Stimulated activated effector memory CD8-positive, alpha-beta T cell treated with anti-CD3 and anti-CD28 coated beads, Interleukin-12 subunit alpha, Interleukin-12 subunit beta, amount 100 ng/mL, for 72 hours (primary cell): Measurements from ENCODE around the gene PTPRM.

Experiments
- ATAC-seq: fragments of 150-1000 bp; cut with Tn5 transposase; 2 replicates; pipeline ENCODE4 v1.10.0; 2021
- DNase-seq, 2 donors: peaks; one replicate each; pipeline ENCODE4 v3.0.0; 2021 to 2022; ENCODE audit warnings: low spot score in 2 of 2
- H3K27ac Mint-ChIP-seq: one replicate; pipeline ENCODE4 v1.8.0; 2022; ENCODE audit warnings: mild to moderate bottlenecking, mixed read lengths
- H3K36me3 Mint-ChIP-seq: one replicate; pipeline ENCODE4 v1.8.0; 2022; ENCODE audit warnings: mild to moderate bottlenecking, mixed read lengths
- H3K4me1 Mint-ChIP-seq: one replicate; pipeline ENCODE4 v1.8.0; 2022; ENCODE audit warnings: mixed read lengths
- H3K4me3 Mint-ChIP-seq: one replicate; pipeline ENCODE4 v1.8.0; 2022; ENCODE audit warnings: mild to moderate bottlenecking, mixed read lengths
- H3K9me3 Mint-ChIP-seq: one replicate; pipeline ENCODE4 v1.8.0; 2022; ENCODE audit warnings: mixed read lengths

PTPRM gene

DNA sequence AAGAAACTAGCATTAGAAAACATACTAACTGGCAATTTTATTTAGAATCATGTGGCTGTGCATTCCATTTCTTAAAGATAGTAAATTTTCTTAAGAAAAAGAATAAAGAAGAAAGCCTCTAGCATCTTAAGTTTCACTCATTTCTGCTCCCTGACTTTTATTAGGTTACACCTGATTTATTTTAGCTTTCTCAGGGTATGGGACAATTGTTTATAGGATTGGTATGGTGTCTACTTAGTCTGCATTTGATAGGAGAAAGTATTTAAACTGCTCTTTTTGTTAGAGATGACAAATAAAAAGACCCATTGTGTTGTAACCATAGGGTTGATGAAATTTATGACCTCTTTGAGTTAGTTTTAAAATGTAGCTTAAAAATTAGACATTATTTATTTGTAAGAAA lies 115.2 kb downstream of the PTPRM start:
- H3K27ac Mint-ChIP-seq: no peak overlapping the region
- no peak for DNase-seq
- H3K9me3 Mint-ChIP-seq: no peaks in the 10 kb centered on the region
- no peak overlapping the region for H3K4me3 Mint-ChIP-seq
- H3K4me1 Mint-ChIP-seq: no peaks in the 10 kb centered on the region
- no peaks in the 10 kb centered on the region for H3K36me3 Mint-ChIP-seq
- ATAC-seq: no peak

- Mint-ChIP-seq H3K4me3 (no peak overlapping the region), H3K9me3 (no peaks in the 10 kb centered on the region), H3K36me3 (no peaks in the 10 kb centered on the region), H3K4me1 (no peaks in the 10 kb centered on the region), H3K27ac (no peak overlapping the region)
- DNase-seq (no peak), ATAC-seq (no peak)
Observed at GRCh38 chr18:7683753-7684152, 116.6 kb downstream of the PTPRM start.

DNA sequence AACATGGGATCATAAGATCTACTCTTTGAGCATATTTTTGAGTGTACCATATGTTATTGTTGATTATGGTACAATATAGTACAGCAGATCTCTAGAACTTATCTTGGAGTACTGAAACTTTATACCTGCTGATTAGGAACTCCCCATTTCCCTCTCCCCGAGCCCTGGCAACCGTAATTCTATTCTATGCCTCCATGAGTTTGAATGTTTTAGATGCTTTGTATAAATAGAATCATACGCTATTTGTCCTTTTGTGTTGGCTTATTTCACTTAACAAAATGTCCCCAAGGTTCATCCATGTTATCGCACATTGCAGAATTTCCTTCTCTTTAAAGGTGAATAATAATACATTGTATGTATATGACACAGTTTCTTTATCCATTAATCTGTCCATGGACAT lies 117.2 kb downstream of the PTPRM start:
- no peak for ATAC-seq
- no peaks in the 10 kb centered on the region for H3K4me1 Mint-ChIP-seq
- no peak for DNase-seq
- no peak overlapping the region for H3K27ac Mint-ChIP-seq
- no peak overlapping the region for H3K4me3 Mint-ChIP-seq
- no peaks in the 10 kb centered on the region for H3K9me3 Mint-ChIP-seq
- no peaks in the 10 kb centered on the region for H3K36me3 Mint-ChIP-seq

GRCh38 chr18:7684966-7685365 lies 117.8 kb downstream of the PTPRM start:
- no peak for ATAC-seq
- DNase-seq: no peak
- H3K4me1 Mint-ChIP-seq: no peaks in the 10 kb centered on the region
- no peaks in the 10 kb centered on the region for H3K36me3 Mint-ChIP-seq
- no peak overlapping the region for H3K4me3 Mint-ChIP-seq
- H3K27ac Mint-ChIP-seq: no peak overlapping the region
- H3K9me3 Mint-ChIP-seq: no peaks in the 10 kb centered on the region

DNA sequence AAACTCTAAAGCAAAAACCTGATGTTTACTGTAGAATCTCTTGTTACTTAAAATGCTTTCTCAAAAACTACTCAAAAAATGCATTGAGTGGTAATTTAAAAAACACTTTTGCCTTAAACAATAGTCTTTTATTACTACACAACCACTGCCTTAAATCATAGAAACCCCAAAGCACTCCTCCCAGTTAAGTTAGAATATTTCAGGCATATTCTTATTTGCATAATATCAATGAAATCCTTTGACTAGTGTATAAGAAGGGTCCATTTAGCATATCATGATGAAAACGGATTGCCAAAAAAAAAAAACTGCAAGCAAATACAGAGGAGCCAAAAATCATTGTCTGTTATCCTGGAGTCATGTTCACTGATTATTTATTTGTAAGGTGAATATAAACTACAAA lies 119.2 kb downstream of the PTPRM start:
- Mint-ChIP-seq H3K27ac (no peak overlapping the region), H3K9me3 (no peaks in the 10 kb centered on the region), H3K4me1 (no peaks in the 10 kb centered on the region), H3K36me3 (no peaks in the 10 kb centered on the region), H3K4me3 (no peak overlapping the region)
- ATAC-seq (no peak), DNase-seq (no peak)

GRCh38 chr18:7688580-7688979 lies 121.5 kb downstream of the PTPRM start:
- Mint-ChIP-seq H3K9me3 (no peaks in the 10 kb centered on the region), H3K4me1 (no peaks in the 10 kb centered on the region), H3K36me3 (no peaks in the 10 kb centered on the region), H3K27ac (no peak overlapping the region), H3K4me3 (no peak overlapping the region)
- ATAC-seq (no peak), DNase-seq (no peak)

- ATAC-seq: no peak
- no peak overlapping the region for H3K4me3 Mint-ChIP-seq
- H3K9me3 Mint-ChIP-seq: no peaks in the 10 kb centered on the region
- H3K4me1 Mint-ChIP-seq: no peaks in the 10 kb centered on the region
- no peak overlapping the region for H3K27ac Mint-ChIP-seq
- H3K36me3 Mint-ChIP-seq: no peaks in the 10 kb centered on the region
- DNase-seq: no peak
Observed at GRCh38 chr18:7691206-7691605, 124.1 kb downstream of the PTPRM start.

- H3K27ac Mint-ChIP-seq: no peak overlapping the region
- H3K9me3 Mint-ChIP-seq: no peaks in the 10 kb centered on the region
- no peaks in the 10 kb centered on the region for H3K36me3 Mint-ChIP-seq
- no peak overlapping the region for H3K4me3 Mint-ChIP-seq
- no peaks in the 10 kb centered on the region for H3K4me1 Mint-ChIP-seq
- DNase-seq: no peak
- ATAC-seq: no peak
Observed at GRCh38 chr18:7696780-7697179, 129.7 kb downstream of the PTPRM start.

GRCh38 chr18:7697306-7697705 lies 130.2 kb downstream of the PTPRM start:
- H3K36me3 Mint-ChIP-seq: no peaks in the 10 kb centered on the region
- no peak overlapping the region for H3K27ac Mint-ChIP-seq
- no peaks in the 10 kb centered on the region for H3K9me3 Mint-ChIP-seq
- no peak for ATAC-seq
- H3K4me1 Mint-ChIP-seq: no peaks in the 10 kb centered on the region
- DNase-seq: no peak
- H3K4me3 Mint-ChIP-seq: no peak overlapping the region

DNA sequence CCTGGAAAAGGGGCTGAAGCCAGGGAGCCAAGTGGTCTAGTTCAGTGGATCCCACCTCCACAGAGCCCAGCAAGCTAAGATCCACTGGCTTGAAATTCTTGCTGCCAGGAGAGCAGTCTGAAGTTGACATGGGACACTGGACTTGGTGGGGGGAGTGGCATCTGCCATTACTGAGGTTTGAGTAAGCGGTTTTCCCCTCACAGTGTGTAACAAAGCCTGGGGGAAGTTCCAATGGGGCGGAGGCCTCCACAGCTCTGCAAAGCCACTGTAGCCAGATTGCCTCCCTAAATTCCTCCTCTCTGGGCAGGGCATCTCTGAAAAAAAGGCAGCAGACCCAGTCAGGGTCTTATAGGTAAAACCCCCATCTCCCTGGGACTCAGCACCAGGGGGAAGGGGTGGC lies 144.4 kb downstream of the PTPRM start:
- H3K4me1 Mint-ChIP-seq: no peaks in the 10 kb centered on the region
- ATAC-seq: peak; percentile 46
- no peak for DNase-seq
- H3K9me3 Mint-ChIP-seq: peaks cover 15% of the 10 kb centered on the region
- no peak overlapping the region for H3K4me3 Mint-ChIP-seq
- H3K27ac Mint-ChIP-seq: no peak overlapping the region
- H3K36me3 Mint-ChIP-seq: no peaks in the 10 kb centered on the region

GRCh38 chr18:7720395-7720794 lies 153.3 kb downstream of the PTPRM start:
- no peak for DNase-seq
- H3K36me3 Mint-ChIP-seq: no peaks in the 10 kb centered on the region

DNA sequence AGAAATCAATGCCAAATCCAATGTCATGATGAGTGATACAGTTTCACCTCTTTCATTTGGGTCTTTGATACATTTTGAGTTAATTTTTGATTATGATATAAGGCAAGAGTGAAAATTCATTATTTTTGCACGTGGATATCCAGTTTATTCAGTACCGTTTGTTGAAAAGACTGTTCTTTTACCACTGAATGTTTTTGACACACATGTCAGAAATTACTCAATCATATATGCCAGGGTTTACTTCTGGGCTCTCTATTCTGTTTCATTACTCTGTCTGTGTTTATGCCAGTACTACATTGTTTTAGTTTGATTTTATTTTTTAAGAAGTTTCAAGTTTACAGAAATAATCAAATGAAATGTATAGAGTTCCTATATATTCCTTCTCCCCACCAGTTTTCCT lies 154.4 kb downstream of the PTPRM start:
- no peaks in the 10 kb centered on the region for H3K36me3 Mint-ChIP-seq
- H3K9me3 Mint-ChIP-seq: peaks cover 5% of the 10 kb centered on the region
- no peak for DNase-seq
- no peaks in the 10 kb centered on the region for H3K4me1 Mint-ChIP-seq
- H3K27ac Mint-ChIP-seq: no peak overlapping the region
- no peak for ATAC-seq
- H3K4me3 Mint-ChIP-seq: no peak overlapping the region

More at GRCh38 chr18:7720395-7720794, 153.3 kb downstream of the PTPRM start:
- ATAC-seq: no peak
- no peaks in the 10 kb centered on the region for H3K4me1 Mint-ChIP-seq
- H3K9me3 Mint-ChIP-seq: peaks cover 5% of the 10 kb centered on the region
- no peak overlapping the region for H3K4me3 Mint-ChIP-seq
- H3K27ac Mint-ChIP-seq: no peak overlapping the region

GRCh38 chr18:7722955-7723354 lies 155.8 kb downstream of the PTPRM start:
- H3K36me3 Mint-ChIP-seq: no peaks in the 10 kb centered on the region
- no peak overlapping the region for H3K27ac Mint-ChIP-seq
- no peaks in the 10 kb centered on the region for H3K4me1 Mint-ChIP-seq
- peaks cover 5% of the 10 kb centered on the region for H3K9me3 Mint-ChIP-seq
- DNase-seq (no peak), ATAC-seq (no peak)
- H3K4me3 Mint-ChIP-seq: no peak overlapping the region

DNA sequence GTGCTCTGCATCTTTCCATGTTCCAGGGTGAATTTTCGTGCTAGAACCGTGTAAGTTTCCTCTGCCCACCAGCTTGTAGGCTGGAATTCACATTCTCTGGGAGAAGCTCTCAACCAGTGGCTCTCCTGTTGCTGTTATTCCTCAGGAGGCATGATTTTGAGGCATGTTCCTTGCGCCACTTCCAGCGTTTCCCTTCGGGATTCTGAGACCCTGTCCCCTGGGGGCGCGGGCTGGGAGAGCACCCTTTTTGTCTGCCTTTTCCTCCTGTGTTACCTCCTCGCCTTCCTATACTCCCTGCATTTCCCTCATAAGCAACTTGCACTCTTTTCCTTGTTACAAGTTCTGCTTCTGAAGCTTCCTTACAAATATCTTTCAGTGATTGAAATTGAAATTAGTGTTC lies 156.4 kb downstream of the PTPRM start:
- Mint-ChIP-seq H3K4me1 (no peaks in the 10 kb centered on the region), H3K36me3 (no peaks in the 10 kb centered on the region)
- no peak for ATAC-seq

DNA sequence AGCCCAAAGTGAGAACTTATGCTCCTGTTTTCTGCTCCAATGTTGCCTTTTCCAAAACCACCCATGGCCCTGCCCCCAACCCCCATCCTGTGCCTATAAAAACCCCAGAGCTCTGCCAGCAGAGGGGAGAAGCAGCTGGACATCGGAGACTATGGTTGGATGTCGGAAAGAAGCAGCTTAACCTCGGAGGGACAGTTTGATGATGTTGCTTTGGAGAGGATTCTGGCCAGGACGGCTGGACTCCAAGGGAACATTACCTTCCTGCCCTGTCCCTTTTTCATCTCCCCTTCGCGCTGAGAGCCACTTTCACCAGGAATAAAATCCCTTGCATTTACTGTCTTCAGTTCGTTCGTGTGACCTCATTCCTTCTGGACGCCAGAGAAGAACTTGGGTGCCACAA lies 158.4 kb downstream of the PTPRM start:
- peaks cover 5% of the 10 kb centered on the region for H3K9me3 Mint-ChIP-seq

More for the DNA sequence above, 156.4 kb downstream of the PTPRM start:
- no peak for DNase-seq
- H3K27ac Mint-ChIP-seq: no peak overlapping the region
- H3K9me3 Mint-ChIP-seq: peaks cover 5% of the 10 kb centered on the region
- no peak overlapping the region for H3K4me3 Mint-ChIP-seq

DNA sequence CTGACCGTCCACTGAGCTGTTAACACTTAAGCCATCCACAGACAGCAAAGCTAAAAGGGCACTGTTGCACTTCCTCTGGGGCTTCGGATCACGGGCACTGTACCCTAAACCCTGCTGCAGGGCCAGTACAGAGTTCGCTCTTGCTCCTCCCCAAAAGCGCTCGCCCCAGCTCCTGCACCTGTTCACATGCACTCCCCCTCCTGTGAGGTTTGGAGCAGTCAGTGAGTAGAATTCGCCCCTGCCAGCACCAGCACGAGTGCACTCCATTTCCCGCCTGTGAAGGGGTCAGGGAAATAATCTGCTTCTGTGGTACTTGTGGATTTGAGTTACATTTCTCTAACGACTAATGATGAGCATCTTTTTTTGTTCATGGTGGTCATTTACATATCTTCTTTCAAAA lies 158.8 kb downstream of the PTPRM start:
- ATAC-seq (no peak), DNase-seq (no peak)
- no peak overlapping the region for H3K4me3 Mint-ChIP-seq
- H3K4me1 Mint-ChIP-seq: no peaks in the 10 kb centered on the region
- no peak overlapping the region for H3K27ac Mint-ChIP-seq
- no peaks in the 10 kb centered on the region for H3K36me3 Mint-ChIP-seq
- peaks cover 5% of the 10 kb centered on the region for H3K9me3 Mint-ChIP-seq

More for the DNA sequence above, 158.4 kb downstream of the PTPRM start:
- ATAC-seq (no peak), DNase-seq (no peak)
- Mint-ChIP-seq H3K4me3 (no peak overlapping the region), H3K4me1 (no peaks in the 10 kb centered on the region), H3K36me3 (no peaks in the 10 kb centered on the region), H3K27ac (no peak overlapping the region)

DNA sequence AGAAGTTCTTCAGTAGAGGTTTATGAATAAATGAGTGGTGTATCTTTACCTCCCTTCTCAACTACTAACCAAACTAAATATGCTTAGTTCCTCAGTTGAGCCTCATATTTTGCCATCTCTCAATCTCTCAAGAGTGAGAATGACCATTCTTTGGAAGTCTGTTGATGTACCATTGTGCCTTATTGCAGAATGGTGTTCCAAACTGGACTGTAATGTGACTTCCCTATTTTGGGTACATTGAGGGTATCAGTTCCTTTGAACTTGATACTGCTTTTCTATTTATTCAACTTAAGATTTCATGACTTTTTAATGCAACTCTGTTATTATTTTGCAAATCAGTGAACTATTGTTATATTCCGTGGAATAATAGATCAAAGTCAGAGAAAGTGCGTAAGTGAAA lies 159.4 kb downstream of the PTPRM start:
- H3K36me3 Mint-ChIP-seq: no peaks in the 10 kb centered on the region
- ATAC-seq (no peak), DNase-seq (no peak)
- no peaks in the 10 kb centered on the region for H3K4me1 Mint-ChIP-seq
- H3K4me3 Mint-ChIP-seq: no peak overlapping the region
- H3K9me3 Mint-ChIP-seq: peaks cover 5% of the 10 kb centered on the region
- no peak overlapping the region for H3K27ac Mint-ChIP-seq
